HepG2 (cell line): Measurements from ENCODE around the gene SIGLEC6. TPM values are rescaled to one million over a fixed set of nuclear protein-coding genes. Genes with fewer than 3 reads are reported as not detected.

Experiments
- MAF1 ChIP-seq: sonication (generic); formaldehyde crosslinking; IDR thresholded peaks from 2 replicates; pipeline ENCODE4 v1.5.0; 2020; ENCODE audit warnings: missing genetic modification reagents, borderline replicate concordance
- MAFG ChIP-seq: sonication (generic); formaldehyde crosslinking; IDR thresholded peaks from 2 replicates; pipeline ENCODE4 v1.5.1; 2020; ENCODE audit warnings: mild to moderate bottlenecking, missing genetic modification reagents
- MED13 ChIP-seq: sonication (generic); formaldehyde crosslinking; IDR thresholded peaks from 2 replicates; pipeline ENCODE4 v1.5.0; 2020; ENCODE audit warnings: missing genetic modification reagents
- NRL ChIP-seq: sonication (generic); formaldehyde crosslinking; IDR thresholded peaks from 2 replicates; pipeline ENCODE4 v1.5.0; 2020; ENCODE audit warnings: missing genetic modification reagents, mild to moderate bottlenecking, moderate library complexity, borderline replicate concordance
- SMARCE1 ChIP-seq: fragments of 450-650 bp; IDR thresholded peaks from 2 replicates; pipeline ENCODE4 v1.6.1; 2017; ENCODE audit warnings: borderline replicate concordance
- ZFP1 ChIP-seq: IDR thresholded peaks from 2 replicates; pipeline ENCODE4 v1.6.1; 2016
- ZFYVE20 ChIP-seq: sonication (generic); formaldehyde crosslinking; IDR thresholded peaks from 2 replicates; pipeline ENCODE4 v1.8.0; 2023; ENCODE audit warnings: low read depth, mild to moderate bottlenecking, moderate library complexity, missing genetic modification reagents, borderline replicate concordance
- ZNF232 ChIP-seq: sonication (generic); formaldehyde crosslinking; IDR thresholded peaks from 2 replicates; pipeline ENCODE4 v1.4.0; 2020; ENCODE audit warnings: missing genetic modification reagents, borderline replicate concordance
- ZNF598 ChIP-seq: sonication (generic); formaldehyde crosslinking; IDR thresholded peaks from 2 replicates; pipeline ENCODE4 v1.5.1; 2020; ENCODE audit warnings: mild to moderate bottlenecking, missing genetic modification reagents, borderline replicate concordance
- ZNF768 ChIP-seq: sonication (generic); formaldehyde crosslinking; IDR thresholded peaks from 2 replicates; pipeline ENCODE4 v1.4.0; 2020; ENCODE audit warnings: missing genetic modification reagents
- ZNF780A ChIP-seq: sonication (generic); formaldehyde crosslinking; IDR thresholded peaks from 2 replicates; pipeline ENCODE4 v1.8.0; 2022; ENCODE audit warnings: mild to moderate bottlenecking, missing genetic modification reagents, moderate library complexity
- ZNF839 ChIP-seq: sonication (generic); formaldehyde crosslinking; IDR thresholded peaks from 2 replicates; pipeline ENCODE4 v1.4.0; 2020; ENCODE audit warnings: missing genetic modification reagents, mild to moderate bottlenecking, borderline replicate concordance
- ZNF841 ChIP-seq: sonication (generic); formaldehyde crosslinking; IDR thresholded peaks from 2 replicates; pipeline ENCODE4 v1.8.1; 2023; ENCODE audit warnings: missing genetic modification reagents, borderline replicate concordance
- polyA plus RNA-seq, 8 experiments: library from polyadenylated mRNA; depleted of rRNA in 3 of 8; stranded (reverse) in 7 of 8; unstranded in 1 of 8; fragments of >200 nt; fragmentation: Illumina TruSeq in 4 of 8; extraction: Trizol in 4 of 8; gene quantifications; 2 replicates each; pipeline versions ENCODE4 v1.2.1 to v1.2.3, GENCODE V29; 2011 to 2016; ENCODE audit warnings: low read depth in 4 of 8, missing spikeins in 1 of 8, mixed read lengths in 1 of 8; ENCODE audit not compliant: insufficient read depth in 1 of 8
- total RNA-seq, 5 experiments: library from RNA; depleted of rRNA; stranded (reverse); fragments of >200 nt; fragmentation: Illumina TruSeq; extraction: Trizol; gene quantifications; 2 replicates each; pipeline ENCODE4 v1.2.3, GENCODE V29; 2016; ENCODE audit warnings: low read depth in 1 of 5
- TF ChIP-seq, protein P1 (sequence below): sonication (generic); formaldehyde crosslinking; IDR thresholded peaks from 2 replicates; pipeline ENCODE4 v1.4.0; 2020; ENCODE audit warnings: missing genetic modification reagents, mild to moderate bottlenecking, borderline replicate concordance
- TF ChIP-seq, protein P2 (sequence below): sonication (generic); formaldehyde crosslinking; IDR thresholded peaks from 2 replicates; pipeline ENCODE4 v1.5.1; 2020; ENCODE audit warnings: missing genetic modification reagents, mild to moderate bottlenecking, borderline replicate concordance
- TF ChIP-seq, protein P3 (sequence below): sonication (generic); formaldehyde crosslinking; IDR thresholded peaks from 2 replicates; pipeline ENCODE4 v1.5.0; 2020; ENCODE audit warnings: mild to moderate bottlenecking, low read depth, missing genetic modification reagents, borderline replicate concordance
- TF ChIP-seq, protein P4 (sequence below): sonication (generic); formaldehyde crosslinking; IDR thresholded peaks from 2 replicates; pipeline ENCODE4 v1.5.1; 2020; ENCODE audit warnings: missing genetic modification reagents, mild to moderate bottlenecking, borderline replicate concordance
- TF ChIP-seq, protein P5 (sequence below): sonication (generic); formaldehyde crosslinking; IDR thresholded peaks from 2 replicates; pipeline ENCODE4 v1.4.0; 2020; ENCODE audit warnings: mild to moderate bottlenecking, missing genetic modification reagents
- TF ChIP-seq, protein P6 (sequence below): sonication (generic); formaldehyde crosslinking; IDR thresholded peaks from 2 replicates; pipeline ENCODE4 v1.4.0; 2020; ENCODE audit warnings: missing genetic modification reagents
- TF ChIP-seq, protein P7 (sequence below): fragments of 450-650 bp; IDR thresholded peaks from 2 replicates; pipeline ENCODE4 v1.6.1; 2017

The SIGLEC6 gene
- total and polyA plus RNA-seq, 2 of the 13 experiments (the other 11 are each of a cell fraction or from before 2014, with no cell fraction given), result not detected

DNA sequence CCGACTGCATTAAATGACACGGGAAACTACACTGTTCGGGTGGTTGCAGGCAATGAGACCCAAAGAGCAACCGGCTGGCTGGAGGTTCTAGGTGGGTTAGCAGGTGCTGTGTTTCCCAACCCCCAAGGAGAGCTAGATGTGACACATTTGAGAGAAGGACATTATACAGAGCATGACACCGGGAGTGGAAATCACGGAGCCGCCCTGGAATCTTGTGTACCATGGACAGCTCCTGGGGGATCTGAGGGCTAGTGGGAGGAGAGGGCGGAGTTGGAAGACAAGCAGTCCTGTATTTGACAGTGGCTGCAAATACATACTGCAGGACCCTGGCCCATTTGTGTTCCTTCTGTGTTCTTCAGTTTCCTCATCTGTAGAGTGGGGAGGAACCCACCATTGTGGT, 50.9 kb downstream of the SIGLEC6 start (continued):
- TF ChIP-seq, protein P1, sequence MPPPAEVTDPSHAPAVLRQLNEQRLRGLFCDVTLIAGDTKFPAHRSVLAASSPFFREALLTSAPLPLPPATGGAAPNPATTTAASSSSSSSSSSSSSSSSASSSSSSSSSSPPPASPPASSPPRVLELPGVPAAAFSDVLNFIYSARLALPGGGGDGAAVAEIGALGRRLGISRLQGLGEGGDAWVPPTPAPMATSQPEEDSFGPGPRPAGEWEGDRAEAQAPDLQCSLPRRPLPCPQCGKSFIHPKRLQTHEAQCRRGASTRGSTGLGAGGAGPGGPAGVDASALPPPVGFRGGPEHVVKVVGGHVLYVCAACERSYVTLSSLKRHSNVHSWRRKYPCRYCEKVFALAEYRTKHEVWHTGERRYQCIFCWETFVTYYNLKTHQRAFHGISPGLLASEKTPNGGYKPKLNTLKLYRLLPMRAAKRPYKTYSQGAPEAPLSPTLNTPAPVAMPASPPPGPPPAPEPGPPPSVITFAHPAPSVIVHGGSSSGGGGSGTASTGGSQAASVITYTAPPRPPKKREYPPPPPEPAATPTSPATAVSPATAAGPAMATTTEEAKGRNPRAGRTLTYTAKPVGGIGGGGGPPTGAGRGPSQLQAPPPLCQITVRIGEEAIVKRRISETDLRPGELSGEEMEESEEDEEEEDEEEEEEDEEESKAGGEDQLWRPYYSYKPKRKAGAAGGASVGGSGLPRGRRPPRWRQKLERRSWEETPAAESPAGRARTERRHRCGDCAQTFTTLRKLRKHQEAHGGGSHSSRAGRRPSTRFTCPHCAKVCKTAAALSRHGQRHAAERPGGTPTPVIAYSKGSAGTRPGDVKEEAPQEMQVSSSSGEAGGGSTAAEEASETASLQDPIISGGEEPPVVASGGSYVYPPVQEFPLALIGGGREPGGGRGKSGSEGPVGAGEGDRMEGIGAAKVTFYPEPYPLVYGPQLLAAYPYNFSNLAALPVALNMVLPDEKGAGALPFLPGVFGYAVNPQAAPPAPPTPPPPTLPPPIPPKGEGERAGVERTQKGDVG (CRISPR knock-in tag), result no peak
- TF ChIP-seq ZNF841 (CRISPR knock-in tag) (no peak), MAF1 (CRISPR knock-in tag) (no peak), ZFP1 (CRISPR knock-in tag) (no peak), ZNF839 (CRISPR knock-in tag) (no peak), ZNF768 (CRISPR knock-in tag) (no peak), ZNF780A (CRISPR knock-in tag) (0 out of 2 replicates have a peak, but pooled peaks have one; percentile 43), MED13 (CRISPR knock-in tag) (no peak), ZNF598 (CRISPR knock-in tag) (no peak), SMARCE1 (no peak), ZFYVE20 (no peak), ZNF232 (CRISPR knock-in tag) (no peak; the same call in 1 of the 2 replicates), NRL (CRISPR knock-in tag) (no peak), MAFG (CRISPR knock-in tag) (no peak)
- TF ChIP-seq, protein P2, sequence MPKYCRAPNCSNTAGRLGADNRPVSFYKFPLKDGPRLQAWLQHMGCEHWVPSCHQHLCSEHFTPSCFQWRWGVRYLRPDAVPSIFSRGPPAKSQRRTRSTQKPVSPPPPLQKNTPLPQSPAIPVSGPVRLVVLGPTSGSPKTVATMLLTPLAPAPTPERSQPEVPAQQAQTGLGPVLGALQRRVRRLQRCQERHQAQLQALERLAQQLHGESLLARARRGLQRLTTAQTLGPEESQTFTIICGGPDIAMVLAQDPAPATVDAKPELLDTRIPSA (CRISPR knock-in tag), result no peak
- TF ChIP-seq, protein P3, sequence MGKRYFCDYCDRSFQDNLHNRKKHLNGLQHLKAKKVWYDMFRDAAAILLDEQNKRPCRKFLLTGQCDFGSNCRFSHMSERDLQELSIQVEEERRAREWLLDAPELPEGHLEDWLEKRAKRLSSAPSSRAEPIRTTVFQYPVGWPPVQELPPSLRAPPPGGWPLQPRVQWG (CRISPR knock-in tag), result no peak
- TF ChIP-seq, protein P4, sequence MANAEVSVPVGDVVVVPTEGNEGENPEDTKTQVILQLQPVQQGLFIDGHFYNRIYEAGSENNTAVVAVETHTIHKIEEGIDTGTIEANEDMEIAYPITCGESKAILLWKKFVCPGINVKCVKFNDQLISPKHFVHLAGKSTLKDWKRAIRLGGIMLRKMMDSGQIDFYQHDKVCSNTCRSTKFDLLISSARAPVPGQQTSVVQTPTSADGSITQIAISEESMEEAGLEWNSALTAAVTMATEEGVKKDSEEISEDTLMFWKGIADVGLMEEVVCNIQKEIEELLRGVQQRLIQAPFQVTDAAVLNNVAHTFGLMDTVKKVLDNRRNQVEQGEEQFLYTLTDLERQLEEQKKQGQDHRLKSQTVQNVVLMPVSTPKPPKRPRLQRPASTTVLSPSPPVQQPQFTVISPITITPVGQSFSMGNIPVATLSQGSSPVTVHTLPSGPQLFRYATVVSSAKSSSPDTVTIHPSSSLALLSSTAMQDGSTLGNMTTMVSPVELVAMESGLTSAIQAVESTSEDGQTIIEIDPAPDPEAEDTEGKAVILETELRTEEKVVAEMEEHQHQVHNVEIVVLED (CRISPR knock-in tag), result no peak
- TF ChIP-seq, protein P5, sequence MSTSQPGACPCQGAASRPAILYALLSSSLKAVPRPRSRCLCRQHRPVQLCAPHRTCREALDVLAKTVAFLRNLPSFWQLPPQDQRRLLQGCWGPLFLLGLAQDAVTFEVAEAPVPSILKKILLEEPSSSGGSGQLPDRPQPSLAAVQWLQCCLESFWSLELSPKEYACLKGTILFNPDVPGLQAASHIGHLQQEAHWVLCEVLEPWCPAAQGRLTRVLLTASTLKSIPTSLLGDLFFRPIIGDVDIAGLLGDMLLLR (CRISPR knock-in tag), result no peak
- TF ChIP-seq, protein P6, sequence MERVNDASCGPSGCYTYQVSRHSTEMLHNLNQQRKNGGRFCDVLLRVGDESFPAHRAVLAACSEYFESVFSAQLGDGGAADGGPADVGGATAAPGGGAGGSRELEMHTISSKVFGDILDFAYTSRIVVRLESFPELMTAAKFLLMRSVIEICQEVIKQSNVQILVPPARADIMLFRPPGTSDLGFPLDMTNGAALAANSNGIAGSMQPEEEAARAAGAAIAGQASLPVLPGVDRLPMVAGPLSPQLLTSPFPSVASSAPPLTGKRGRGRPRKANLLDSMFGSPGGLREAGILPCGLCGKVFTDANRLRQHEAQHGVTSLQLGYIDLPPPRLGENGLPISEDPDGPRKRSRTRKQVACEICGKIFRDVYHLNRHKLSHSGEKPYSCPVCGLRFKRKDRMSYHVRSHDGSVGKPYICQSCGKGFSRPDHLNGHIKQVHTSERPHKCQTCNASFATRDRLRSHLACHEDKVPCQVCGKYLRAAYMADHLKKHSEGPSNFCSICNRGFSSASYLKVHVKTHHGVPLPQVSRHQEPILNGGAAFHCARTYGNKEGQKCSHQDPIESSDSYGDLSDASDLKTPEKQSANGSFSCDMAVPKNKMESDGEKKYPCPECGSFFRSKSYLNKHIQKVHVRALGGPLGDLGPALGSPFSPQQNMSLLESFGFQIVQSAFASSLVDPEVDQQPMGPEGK (CRISPR knock-in tag), result peak; percentile 24; the same call in 1 of the 2 replicates
- TF ChIP-seq, protein P7, sequence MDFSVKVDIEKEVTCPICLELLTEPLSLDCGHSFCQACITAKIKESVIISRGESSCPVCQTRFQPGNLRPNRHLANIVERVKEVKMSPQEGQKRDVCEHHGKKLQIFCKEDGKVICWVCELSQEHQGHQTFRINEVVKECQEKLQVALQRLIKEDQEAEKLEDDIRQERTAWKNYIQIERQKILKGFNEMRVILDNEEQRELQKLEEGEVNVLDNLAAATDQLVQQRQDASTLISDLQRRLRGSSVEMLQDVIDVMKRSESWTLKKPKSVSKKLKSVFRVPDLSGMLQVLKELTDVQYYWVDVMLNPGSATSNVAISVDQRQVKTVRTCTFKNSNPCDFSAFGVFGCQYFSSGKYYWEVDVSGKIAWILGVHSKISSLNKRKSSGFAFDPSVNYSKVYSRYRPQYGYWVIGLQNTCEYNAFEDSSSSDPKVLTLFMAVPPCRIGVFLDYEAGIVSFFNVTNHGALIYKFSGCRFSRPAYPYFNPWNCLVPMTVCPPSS, result no peak
